Transverse colon (tissue), 4 donors: ENCODE data around the gene IL36B. TPM values are rescaled to one million over a fixed set of nuclear protein-coding genes. Genes with fewer than 3 reads are reported as not detected.

ENCODE experiments used
- DNase-seq: peaks from one replicate; pipeline ENCODE4 v3.0.0-alpha.2; 2019
- H3K27ac ChIP-seq, 4 donors: fragments of 200-600 bp; sonication (generic); 2 replicates each; pipeline ENCODE4 v1.5.1; 2016 to 2018; ENCODE audit warnings: inconsistent platforms in 4 of 4
- H3K27me3 ChIP-seq: fragments of 200-600 bp; sonication (generic); 2 replicates; pipeline ENCODE4 v1.5.1; 2017; ENCODE audit warnings: inconsistent platforms
- H3K36me3 ChIP-seq, 4 donors: fragments of 200-600 bp; sonication (generic); 2 replicates each; pipeline ENCODE4 v1.5.1; 2017 to 2019; ENCODE audit warnings: inconsistent platforms in 4 of 4
- H3K4me1 ChIP-seq, 4 donors: fragments of 200-600 bp; sonication (generic); 2 replicates each; pipeline ENCODE4 v1.5.1; 2017 to 2020; ENCODE audit warnings: inconsistent platforms in 4 of 4
- H3K4me3 ChIP-seq, 4 donors: fragments of 200-600 bp; sonication (generic); 1 replicate in 1 of 4; 2 replicates in 3 of 4; pipeline versions ENCODE4 v1.5.1 to v1.6.1; 2017 to 2019; ENCODE audit warnings: inconsistent platforms in 4 of 4
- H3K9me3 ChIP-seq, 2 donors: fragments of 200-600 bp; sonication (generic); 2 replicates each; pipeline ENCODE4 v1.5.1; 2017 to 2019; ENCODE audit warnings: inconsistent platforms in 2 of 2
- EP300 ChIP-seq: sonication (generic); formaldehyde crosslinking; IDR thresholded peaks from one replicate; pipeline ENCODE4 v1.6.1; 2017; ENCODE audit warnings: antibody characterized with exemption, low read depth
- POLR2A ChIP-seq: fragments of 450-650 bp; IDR thresholded peaks from one replicate; pipeline ENCODE4 v1.6.1; 2016; ENCODE audit warnings: antibody characterized with exemption, mild to moderate bottlenecking, moderate library complexity
- POLR2AphosphoS5 ChIP-seq, 3 donors: sonication (generic); formaldehyde crosslinking; IDR thresholded peaks; one replicate each; pipeline ENCODE4 v1.6.1; 2016; ENCODE audit warnings: antibody characterized with exemption in 3 of 3
- WGBS, 2 donors: methylation state at CpG; one replicate each; pipeline ENCODE4 v1.1.5; 2018; ENCODE audit warnings: low coverage in 1 of 2; 5-methylcytosine and 5-hydroxymethylcytosine counted together
- in situ Hi-C, 4 donors: fragments of 200-750 bp; cut with MboI; loops; one replicate each; pipeline versions ENCODE4 v1.15.0 to v1.15.1; 2017; ENCODE audit warnings: low sequenced_read_pairs in 3 of 4, low pct_ligation_motif_present in 1 of 4, low pct_unique_long_range_greater_than_20kb in 1 of 4
- intact Hi-C: fragments of 100-400 bp; cut with DNase I; formaldehyde crosslinking; loops from one replicate; pipeline ENCODE4 v1.15.1; 2023; ENCODE audit warnings: low total_unique reads
- total RNA-seq, 4 donors: library from RNA; depleted of rRNA; stranded (reverse); fragments of >200 nt; gene quantifications; one replicate each; pipeline ENCODE4 v1.1.0, GENCODE V29; 2016
- TF ChIP-seq, protein P1 (sequence below), 5 experiments: fragments of 200-600 bp in 3 of 5; fragments of 450-650 bp in 2 of 5; sonication (generic) in 3 of 5; IDR thresholded peaks; 1 replicate in 2 of 5; 2 replicates in 3 of 5; pipeline ENCODE4 v1.5.1; 2016 to 2017; ENCODE audit warnings: antibody characterized with exemption in 5 of 5, inconsistent platforms in 3 of 5, mild to moderate bottlenecking in 2 of 5, moderate library complexity in 1 of 5

The IL36B gene
- total RNA-seq, 4 donors from 2014 or later = not detected

DNA sequence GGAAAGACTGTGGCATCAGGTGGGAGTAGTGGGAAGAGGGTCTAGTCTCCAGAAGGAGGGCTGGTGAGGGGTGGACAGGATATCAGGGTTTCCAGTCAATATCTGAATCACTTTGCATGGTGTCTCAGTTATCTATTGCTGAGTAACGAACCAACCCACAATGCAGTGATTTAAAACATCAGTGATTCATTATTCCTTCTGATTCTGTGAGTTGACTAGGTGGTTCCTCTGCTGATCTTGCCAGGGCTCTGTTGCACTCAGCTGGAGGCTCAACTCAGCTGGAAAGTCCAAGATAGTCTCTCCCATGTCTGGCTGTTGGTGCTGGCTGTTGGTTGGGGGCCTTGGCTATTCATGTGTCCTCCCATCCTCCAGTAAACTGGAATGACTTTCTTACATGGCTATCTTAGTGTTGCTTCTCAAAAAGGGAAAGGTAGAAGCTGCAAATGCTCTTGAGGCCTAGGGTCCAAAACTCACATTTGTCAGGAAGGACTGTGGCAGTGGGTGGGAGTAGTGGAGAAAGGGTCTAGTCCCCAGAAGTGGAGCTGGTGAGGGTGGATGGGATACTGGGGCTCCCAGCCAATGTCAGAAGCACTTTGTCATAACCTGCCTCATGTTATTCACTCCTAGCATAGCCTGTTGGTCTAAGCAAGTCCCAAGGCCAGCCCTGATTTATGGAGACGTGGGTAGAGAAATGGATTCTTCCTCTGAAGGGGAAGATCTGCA, 29.0 kb upstream of the IL36B start:
- H3K9me3 ChIP-seq = no peaks in the 10 kb centered on the region
- H3K36me3 ChIP-seq = no peaks in the 10 kb centered on the region
- intact Hi-C loops (no loop called here), in situ Hi-C loops (no loop called here)
- TF ChIP-seq POLR2A (no peak), EP300 (no peak)
- TF ChIP-seq, protein P1, sequence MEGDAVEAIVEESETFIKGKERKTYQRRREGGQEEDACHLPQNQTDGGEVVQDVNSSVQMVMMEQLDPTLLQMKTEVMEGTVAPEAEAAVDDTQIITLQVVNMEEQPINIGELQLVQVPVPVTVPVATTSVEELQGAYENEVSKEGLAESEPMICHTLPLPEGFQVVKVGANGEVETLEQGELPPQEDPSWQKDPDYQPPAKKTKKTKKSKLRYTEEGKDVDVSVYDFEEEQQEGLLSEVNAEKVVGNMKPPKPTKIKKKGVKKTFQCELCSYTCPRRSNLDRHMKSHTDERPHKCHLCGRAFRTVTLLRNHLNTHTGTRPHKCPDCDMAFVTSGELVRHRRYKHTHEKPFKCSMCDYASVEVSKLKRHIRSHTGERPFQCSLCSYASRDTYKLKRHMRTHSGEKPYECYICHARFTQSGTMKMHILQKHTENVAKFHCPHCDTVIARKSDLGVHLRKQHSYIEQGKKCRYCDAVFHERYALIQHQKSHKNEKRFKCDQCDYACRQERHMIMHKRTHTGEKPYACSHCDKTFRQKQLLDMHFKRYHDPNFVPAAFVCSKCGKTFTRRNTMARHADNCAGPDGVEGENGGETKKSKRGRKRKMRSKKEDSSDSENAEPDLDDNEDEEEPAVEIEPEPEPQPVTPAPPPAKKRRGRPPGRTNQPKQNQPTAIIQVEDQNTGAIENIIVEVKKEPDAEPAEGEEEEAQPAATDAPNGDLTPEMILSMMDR (IDR thresholded peaks at IDR 0.05) = no peak
- no peak overlapping the region for H3K27ac ChIP-seq
- 60% methylated on average over 2 of the region's 2 CpGs; no CpG with 5 or more reads in 1 of the 2 donors for WGBS, 2 donors
- H3K27me3 ChIP-seq = no peaks in the 10 kb centered on the region
- DNase-seq = no peak
- no peak overlapping the region for H3K4me3 ChIP-seq
- H3K4me1 ChIP-seq = peaks cover 0 to 4% (median 0%) of the 10 kb centered on the region in 4 donors

DNA sequence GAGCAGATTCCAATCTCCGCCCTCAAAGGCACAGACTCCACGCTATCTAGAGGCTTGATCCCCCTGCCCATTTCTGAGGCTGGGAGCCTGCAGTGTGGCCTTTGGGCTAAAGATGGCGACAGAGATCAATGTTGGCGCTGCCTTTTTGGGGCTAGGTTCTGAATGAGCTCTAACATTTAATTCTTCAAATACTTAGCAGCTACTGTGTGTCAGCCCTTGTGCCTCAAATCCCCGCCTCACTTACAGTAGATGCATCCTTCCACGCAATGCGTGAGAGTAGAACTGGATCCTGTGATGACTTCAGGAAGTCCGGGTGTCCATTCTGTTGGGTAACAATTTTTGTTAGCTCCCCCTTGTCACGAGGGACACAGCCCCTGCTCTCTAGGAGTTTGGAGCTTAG, 27.5 kb upstream of the IL36B start:
- WGBS, 2 donors = 34 to 43% methylated on average over 4 to 9 of the region's 9 CpGs
- Histone ChIP-seq H3K27ac (no peak overlapping the region), H3K9me3 (no peaks in the 10 kb centered on the region), H3K4me1 (peaks cover 0 to 4% (median 0%) of the 10 kb centered on the region in 4 donors), H3K36me3 (no peaks in the 10 kb centered on the region), H3K27me3 (no peaks in the 10 kb centered on the region), H3K4me3 (no peak overlapping the region)
- intact Hi-C loops = no loop called here
- in situ Hi-C loops = no loop called here
- no peak for TF ChIP-seq POLR2AphosphoS5 (IDR thresholded peaks at IDR 0.05)
- TF ChIP-seq, protein P1 (IDR thresholded peaks at IDR 0.05) = peak; percentile 36 to 52 (median 48)
- TF ChIP-seq EP300 = no peak
- peak; percentile 11 for DNase-seq

DNA sequence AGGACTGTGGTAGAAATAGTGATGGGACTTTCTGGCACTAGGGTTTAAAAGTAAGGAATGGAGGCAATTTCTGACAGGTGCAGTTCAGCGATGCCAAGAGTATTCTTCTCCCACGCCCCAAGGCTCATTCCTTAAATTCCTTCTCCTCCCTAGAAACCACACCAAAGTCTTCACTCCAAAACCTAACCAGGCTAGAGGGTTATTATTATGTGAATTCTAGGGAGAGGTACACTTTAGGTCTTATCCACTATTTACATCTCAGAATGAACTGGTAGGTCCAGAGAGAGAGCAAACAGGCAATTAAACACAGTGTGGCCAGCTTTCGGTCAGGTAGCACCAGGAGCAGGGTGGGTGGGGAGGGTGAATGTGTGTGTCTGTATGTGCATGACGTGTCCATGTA, 26.5 kb upstream of the IL36B start:
- Histone ChIP-seq H3K27me3 (no peaks in the 10 kb centered on the region), H3K27ac (no peak overlapping the region), H3K36me3 (no peaks in the 10 kb centered on the region), H3K4me3 (no peak overlapping the region), H3K9me3 (no peaks in the 10 kb centered on the region), H3K4me1 (peaks cover 0 to 4% (median 0%) of the 10 kb centered on the region in 4 donors)
- no peak for TF ChIP-seq POLR2AphosphoS5 (IDR thresholded peaks at IDR 0.05)
- TF ChIP-seq POLR2A = no peak
- TF ChIP-seq, protein P1 (IDR thresholded peaks at IDR 0.05) = no peak
- TF ChIP-seq EP300 = no peak
- intact Hi-C loops = no loop called here
- WGBS, 2 donors = 60 to 79% methylated on average over 1 to 4 of the region's 4 CpGs
- in situ Hi-C loops = no loop called here
- DNase-seq = no peak

DNA sequence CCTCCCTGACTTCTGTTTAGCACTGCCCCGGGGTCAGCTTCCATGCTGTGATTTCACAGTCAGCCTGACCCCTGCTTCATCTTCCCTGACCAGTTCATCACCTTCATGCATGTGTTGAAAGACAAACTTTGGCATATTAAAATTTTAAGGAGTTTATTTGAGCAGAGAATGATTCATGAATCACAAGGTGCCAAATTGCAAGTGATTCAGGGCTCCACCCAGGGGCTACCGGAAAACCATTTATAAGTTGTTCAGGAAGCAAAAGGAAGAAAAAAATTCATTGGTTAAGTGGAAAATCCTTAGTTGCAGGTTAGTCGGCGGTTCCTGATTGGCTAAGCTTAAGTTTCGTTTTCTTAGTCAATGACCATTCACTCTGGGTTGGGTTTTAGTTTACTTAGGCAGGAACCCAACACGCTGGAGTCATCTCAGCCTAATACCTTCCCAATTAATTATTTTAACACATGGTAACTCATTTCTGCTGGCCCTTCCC, 25.7 kb upstream of the IL36B start:
- TF ChIP-seq POLR2A (no peak), POLR2AphosphoS5 (IDR thresholded peaks at IDR 0.05) (no peak), EP300 (no peak)
- TF ChIP-seq, protein P1 (IDR thresholded peaks at IDR 0.05) = no peak
- intact Hi-C loops = no loop called here
- in situ Hi-C loops = no loop called here
- Histone ChIP-seq H3K4me3 (no peak overlapping the region), H3K9me3 (no peaks in the 10 kb centered on the region), H3K4me1 (peaks cover 0 to 4% (median 0%) of the 10 kb centered on the region in 4 donors), H3K27me3 (no peaks in the 10 kb centered on the region), H3K36me3 (no peaks in the 10 kb centered on the region), H3K27ac (no peak overlapping the region)
- 68 to 74% methylated on average over 6 of the region's 6 CpGs for WGBS, 2 donors
- DNase-seq = no peak
